HG03045 (cell line): ENCODE measurements around the gene NOPCHAP1.
"Not testable (repeated sequence)": the region's sequence is repeated elsewhere in the genome, so short reads cannot be mapped to it uniquely, and the experiment has no call there.

Experiments used
- ATAC-seq: cut with Tn5 transposase; IDR thresholded peaks from one replicate; pipeline ENCODE4 v1.9.1; 2021; ENCODE audit warnings: mild to moderate bottlenecking, moderate library complexity; ENCODE audit not compliant: unreplicated experiment

NOPCHAP1 gene

GRCh38 chr12:104964167-104964855 lies 21.8 kb upstream of the NOPCHAP1 start:
- no peak for ATAC-seq

- no peak for ATAC-seq
Observed at GRCh38 chr12:104964856-104965205, 21.3 kb upstream of the NOPCHAP1 start.

- ATAC-seq, result peak; percentile 82
Observed at GRCh38 chr12:104966677-104967076, 19.4 kb upstream of the NOPCHAP1 start.

DNA sequence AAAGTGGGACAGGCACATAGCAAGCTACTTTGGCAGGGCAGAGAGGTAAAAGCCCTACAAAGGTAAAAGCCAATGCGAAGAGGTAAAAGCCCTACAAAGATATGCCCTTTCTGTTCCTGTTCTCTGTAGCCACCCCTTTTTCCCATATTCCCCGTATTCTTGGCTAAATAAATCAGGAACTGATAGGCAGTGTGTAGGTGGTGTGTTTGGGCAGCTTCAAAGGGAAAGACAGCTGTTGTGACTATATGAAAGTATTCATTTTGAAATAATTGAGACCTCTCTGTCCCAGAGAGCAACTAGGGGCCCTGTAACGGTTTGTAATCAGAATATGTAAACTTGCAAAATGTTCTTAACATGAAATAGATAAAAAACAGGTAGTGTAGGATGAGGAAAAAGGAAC lies 16.8 kb upstream of the NOPCHAP1 start:
- no peak for ATAC-seq

DNA sequence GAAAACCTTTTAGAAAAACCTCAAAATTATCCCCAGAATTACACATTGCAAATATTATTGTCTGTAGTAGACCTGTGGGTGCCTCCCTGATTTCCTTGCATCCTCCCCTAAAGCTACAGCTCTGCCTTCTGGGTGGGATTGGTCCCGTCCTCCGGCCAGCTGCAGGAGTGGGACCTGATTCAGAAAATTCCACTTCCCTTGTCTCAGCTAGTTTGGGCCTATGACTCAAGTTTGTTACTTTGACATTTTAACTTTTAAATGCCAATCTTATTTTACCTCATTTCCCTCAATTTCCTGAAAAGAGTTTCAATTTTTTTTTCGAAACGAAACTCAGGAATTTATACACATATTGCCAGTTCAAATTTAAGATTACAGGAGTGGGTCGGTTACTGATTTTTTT lies 14.8 kb upstream of the NOPCHAP1 start:
- ATAC-seq, result no peak

DNA sequence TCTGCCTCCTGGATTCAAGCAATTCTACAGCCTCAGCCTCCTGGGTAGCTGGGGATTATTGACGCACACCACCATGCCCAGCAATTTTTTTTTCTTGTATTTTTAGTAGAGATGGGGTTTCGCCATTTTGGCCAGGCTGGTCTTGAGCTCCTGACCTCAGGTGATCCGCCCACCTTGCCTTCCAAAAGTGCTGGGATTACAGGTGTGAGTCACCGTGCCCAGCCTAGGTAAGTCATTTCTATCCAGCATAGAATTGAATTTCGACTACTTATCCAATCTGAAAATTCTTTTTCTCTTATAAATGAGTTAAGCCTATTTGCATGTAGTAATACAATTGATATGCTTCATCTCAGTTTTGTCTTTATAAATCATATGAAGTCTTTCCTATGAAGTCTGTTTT lies 12.9 kb upstream of the NOPCHAP1 start:
- ATAC-seq, result no peak

DNA sequence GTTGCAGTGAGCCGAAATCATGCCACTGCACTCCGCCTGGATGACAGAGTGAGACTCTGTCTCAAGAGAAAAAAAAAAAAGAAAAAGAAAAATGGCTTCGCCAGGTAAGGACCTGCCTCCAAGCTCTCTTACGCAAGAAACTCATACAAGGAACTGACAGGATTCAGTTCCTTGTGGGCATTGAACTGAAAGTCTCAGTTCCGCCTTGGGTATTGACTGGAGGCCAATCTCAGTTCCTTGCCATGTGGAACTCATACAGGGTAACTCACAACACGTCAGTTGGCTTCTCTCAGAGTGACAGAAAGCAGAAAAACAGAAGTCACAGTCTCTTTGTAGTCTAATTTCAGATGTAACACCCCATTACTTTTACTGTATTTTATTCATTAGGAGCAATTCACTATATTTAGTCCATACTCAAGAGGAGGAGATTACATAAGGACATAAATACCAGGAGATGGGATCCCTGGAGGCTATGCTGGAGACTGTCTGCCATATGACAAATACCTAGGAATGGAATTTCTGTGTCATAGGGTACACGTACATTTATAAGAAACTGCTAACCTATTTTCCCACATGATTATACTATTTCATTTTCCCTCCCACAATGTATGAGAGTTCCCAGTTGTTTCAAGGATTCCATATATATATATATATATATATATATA lies 11.4 kb upstream of the NOPCHAP1 start:
- ATAC-seq, result peak; percentile 93

DNA sequence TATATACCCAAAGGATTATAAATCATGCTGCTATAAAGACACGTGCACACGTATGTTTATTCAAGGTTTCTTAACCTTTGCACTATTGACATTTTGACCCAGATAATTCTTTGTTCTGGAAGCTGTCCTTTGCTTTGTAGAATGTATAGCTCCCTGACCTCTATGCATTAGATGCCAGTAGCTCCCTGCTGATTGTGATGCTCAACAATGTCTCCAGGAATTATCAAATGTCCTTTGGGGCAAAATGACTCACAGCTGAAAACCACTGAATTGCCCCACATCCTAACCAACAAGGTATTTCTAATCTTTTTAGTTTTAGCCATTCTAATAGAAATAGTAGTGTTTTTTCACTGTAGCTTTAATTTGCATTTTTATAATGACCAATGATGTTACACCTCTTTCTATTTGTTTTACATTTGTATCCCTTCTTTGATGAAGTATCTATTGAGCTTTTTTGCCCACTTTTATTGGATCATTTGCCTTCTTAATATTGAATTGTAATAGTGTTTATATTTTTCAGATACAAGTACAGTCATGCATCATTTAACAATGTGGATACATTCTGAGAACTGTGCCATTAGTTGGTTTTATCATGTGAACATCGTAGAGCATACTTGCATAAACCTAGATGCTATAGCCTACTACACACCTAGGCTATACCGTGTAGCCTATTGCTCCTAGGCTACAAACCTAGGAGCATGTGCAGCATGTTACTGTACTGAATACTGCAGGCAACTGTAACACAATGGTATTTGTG lies 10.4 kb upstream of the NOPCHAP1 start:
- ATAC-seq, result no peak

GRCh38 chr12:104976703-104977102 lies 9.4 kb upstream of the NOPCHAP1 start:
- no peak for ATAC-seq

DNA sequence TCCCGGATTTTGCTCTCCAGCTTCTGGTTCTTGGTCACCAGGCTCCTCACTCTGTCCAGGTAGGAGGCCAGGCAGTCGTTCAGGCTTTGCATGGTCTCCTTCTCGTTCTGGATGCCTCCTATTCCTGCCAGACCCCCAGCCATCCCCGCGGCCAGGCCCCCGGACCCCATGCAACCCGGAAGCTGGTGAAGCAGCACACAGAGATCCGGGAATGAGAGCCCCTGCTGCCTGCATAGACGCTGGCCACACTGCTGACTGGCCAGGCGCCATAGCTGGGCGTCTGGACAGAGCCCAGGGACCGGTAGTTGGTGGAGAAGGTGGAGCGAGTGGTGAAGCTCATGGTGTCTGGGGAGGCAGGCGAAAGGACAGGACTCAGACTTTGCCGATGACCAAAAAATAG lies 8.4 kb upstream of the NOPCHAP1 start:
- not testable (repeated sequence) for ATAC-seq

- ATAC-seq, result no peak
Observed at GRCh38 chr12:104985206-104985605, 910 bp upstream of the NOPCHAP1 start.

DNA sequence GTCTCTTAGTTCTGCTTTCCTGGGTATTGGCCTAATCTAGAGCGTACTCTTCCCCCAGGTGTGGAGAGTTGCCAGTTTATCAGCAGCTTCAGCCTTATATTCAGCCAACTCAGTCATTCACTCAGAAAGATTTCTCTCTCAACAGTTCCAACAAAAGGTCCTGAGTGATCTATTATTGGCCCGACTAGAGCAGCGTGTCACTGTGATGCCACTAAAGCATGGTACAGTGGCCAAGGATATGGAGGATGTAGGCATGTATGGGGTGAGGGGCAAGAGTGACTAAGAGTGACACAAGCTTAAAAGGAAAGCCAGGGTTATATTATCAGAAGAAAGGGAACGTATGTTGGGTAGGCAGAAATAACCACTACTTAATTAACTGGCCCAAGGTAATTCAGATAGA lies 4.8 kb downstream of the NOPCHAP1 start:
- no peak for ATAC-seq

GRCh38 chr12:104991565-104992128 lies 5.5 kb downstream of the NOPCHAP1 start:
- ATAC-seq, result no peak

- no peak for ATAC-seq
Observed at GRCh38 chr12:104994336-104994735, 8.2 kb downstream of the NOPCHAP1 start.

DNA sequence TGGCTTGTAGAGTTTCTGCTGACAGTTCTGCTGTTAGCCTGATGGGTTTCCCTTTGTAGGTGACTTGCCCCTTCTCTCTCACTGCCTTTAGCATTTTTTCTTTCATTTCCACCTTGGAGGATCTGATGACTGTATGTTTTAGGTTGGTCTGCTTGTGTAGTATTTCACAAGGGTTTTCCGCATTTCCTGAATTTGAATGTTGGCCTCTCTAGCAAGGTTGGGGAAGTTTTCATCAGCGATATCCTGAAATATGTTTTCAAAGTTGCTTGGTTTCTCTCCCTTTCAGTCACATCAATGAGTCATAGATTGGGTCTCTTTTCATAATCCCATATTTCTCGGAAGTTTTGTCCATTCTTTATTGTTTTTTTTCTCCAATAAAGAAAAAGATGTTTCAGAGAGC lies 11.4 kb downstream of the NOPCHAP1 start:
- ATAC-seq, result no peak

DNA sequence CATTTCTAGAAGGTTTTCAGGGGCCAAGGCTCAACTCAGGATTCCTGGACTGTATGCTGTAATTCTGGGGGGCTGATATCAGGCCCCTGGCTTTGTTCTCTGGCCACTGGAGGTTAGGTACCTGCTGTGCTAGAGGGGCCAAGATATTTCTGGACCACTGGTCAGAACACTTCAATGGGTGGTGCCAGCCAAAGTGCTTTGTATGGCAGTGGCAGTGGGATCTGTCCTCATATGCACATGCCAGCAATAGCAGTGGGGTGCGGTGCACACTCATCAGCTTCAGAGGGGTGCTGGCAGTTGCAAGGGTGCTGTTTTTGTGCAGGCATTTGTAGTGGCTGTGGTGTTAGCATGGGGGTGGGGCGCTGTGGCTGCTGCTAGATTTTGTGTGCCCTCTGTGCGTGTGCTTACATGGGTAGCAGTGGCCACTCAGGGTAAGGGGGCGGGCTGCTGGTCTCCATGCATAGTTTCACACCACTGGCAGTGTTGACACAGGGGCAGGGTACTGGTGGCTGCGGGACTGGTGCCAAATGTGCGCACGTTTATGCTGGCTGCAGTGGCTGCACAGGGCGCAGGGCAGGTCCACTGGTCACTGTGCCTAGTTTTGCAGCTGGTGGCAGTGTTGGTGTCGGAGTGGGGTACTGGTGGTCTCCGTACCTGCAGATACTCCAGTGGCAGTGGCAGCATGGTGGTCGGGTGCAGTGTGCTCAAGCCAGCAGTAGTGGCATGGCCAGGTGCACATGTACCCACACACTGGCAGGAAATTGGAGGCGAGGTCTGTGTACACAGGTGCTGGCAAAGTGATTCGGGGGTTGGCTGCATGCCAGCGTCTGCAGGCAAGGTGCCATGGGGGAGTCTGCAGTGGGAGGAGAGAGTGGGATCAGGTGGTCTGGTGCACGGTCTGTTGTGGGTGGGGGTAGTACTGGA lies 12.6 kb downstream of the NOPCHAP1 start:
- no peak for ATAC-seq

- no peak for ATAC-seq
Observed at GRCh38 chr12:104999347-104999685, 13.2 kb downstream of the NOPCHAP1 start.

DNA sequence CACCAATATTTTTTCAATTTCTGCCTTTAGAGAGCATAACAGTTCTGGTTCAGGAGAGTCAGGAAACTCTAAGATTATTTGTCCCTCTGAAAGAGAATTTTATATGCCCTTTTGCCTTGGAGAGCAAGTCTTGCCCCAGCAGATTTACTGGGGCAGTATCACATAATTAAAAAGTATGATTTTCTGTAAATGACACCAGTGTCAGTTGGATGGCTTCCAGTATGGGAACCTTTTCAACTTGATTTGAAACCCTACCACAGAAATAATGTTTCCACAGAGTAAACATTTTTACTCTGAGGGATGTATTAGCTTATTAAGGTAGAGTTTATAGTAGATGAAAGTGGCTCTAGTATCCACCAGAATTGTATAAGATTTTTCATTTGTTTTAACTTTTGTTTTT lies 15.4 kb downstream of the NOPCHAP1 start:
- no peak for ATAC-seq

DNA sequence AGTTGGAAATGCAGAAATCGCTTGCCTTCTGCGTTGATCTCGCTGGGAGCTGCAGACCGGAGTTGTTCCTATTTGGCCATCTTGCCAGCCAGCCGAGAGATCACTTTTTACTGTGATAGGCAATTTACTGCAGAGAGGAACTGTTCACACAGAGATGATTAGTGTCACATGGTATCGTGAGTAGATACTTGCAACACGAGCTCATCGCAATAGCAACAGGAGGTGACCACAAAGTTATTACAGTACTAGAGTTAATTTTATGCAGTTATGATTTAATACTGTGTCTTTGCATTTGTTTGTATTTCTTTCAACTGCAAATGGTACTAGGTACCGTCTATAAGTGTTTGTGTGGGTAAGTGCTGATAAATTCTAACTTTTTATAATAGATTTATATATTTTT lies 27.8 kb downstream of the NOPCHAP1 start:
- no peak for ATAC-seq

DNA sequence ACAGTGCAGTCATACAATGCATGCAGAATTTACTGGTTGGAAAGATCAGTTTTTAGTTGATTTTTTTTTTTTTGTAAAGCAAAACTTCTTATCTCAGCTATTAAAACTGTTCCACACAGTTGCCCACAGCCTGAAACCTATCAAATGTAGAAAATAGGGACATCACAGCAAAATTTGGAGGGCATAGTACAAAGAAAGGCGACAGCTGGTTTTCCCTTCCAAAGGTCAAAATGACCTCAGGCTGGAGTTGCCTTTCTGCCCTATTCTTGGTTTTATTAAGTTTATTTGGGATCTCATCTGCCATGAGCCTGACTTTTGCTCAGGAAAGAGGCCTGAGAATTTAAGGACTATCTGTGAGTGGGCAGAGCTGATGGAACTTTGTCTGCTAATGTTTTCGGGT lies 28.5 kb downstream of the NOPCHAP1 start:
- no peak for ATAC-seq

GRCh38 chr12:105015543-105015942 lies 29.4 kb downstream of the NOPCHAP1 start:
- ATAC-seq, result no peak
